ENCODE results near the gene ZMYND11.

Gene ZMYND11

DNA sequence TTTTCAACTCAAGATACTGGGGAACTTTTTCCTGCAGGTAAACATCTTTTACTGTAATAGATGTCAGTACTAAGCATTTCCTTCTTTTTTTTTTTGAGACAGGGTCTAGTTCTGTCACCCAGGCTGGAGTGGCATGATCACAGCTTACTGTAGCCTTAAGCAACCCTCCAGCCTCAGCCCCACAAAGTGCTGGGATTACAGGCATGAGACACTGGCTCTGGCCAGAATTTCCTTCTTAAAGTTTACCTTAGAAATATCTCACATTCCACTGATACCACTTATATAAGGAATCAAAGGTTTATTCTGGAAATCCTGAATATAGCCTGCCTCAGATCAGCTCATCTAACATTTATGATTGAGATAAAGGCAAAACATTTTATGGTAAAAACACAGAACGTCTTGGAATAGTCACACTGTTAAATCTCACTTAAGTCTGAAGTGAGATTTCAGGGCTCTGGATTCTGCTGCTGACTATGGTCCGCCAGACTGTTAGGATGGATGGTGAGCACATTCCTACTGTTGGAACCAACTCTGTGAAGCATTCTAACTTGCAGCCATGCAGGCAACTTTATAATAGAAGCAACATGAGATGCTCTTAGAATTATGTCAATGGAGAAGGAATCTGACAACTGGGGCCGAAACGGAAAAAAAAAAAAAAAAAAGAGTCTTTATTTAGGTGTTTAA lies 151.9 kb downstream of the ZMYND11 start:
- TF ChIP-seq, protein P1, sequence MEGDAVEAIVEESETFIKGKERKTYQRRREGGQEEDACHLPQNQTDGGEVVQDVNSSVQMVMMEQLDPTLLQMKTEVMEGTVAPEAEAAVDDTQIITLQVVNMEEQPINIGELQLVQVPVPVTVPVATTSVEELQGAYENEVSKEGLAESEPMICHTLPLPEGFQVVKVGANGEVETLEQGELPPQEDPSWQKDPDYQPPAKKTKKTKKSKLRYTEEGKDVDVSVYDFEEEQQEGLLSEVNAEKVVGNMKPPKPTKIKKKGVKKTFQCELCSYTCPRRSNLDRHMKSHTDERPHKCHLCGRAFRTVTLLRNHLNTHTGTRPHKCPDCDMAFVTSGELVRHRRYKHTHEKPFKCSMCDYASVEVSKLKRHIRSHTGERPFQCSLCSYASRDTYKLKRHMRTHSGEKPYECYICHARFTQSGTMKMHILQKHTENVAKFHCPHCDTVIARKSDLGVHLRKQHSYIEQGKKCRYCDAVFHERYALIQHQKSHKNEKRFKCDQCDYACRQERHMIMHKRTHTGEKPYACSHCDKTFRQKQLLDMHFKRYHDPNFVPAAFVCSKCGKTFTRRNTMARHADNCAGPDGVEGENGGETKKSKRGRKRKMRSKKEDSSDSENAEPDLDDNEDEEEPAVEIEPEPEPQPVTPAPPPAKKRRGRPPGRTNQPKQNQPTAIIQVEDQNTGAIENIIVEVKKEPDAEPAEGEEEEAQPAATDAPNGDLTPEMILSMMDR (IDR thresholded peaks at IDR 0.05; ENCODE audit: extremely low read depth, insufficient read depth, missing control alignments): no peak
- no peak for DNase-seq (ENCODE audit: low spot score)
- in situ Hi-C loops (cut with MboI; ENCODE audit: low pct_unique_long_range_greater_than_20kb, low sequenced_read_pairs, unreplicated experiment): no loop called here

DNA sequence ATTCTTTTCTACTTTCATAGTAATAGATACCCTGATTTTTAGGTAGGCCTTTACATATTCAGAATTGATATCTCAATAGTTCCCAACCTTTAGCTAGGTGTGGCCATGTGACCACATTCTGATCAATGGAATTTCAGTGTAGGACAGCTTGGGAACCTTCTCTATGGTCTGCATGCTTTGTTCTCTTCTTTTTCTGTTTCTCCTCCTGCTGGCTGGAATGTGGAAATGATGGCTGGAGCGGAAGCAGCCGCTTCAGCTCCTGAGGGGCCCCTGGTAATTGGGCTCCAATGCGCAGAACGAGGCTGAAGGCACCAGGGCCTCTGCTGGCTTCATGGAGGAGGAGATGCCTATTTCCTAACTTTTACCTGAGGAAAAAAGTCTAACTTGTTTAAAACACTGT lies 152.6 kb downstream of the ZMYND11 start:
- in situ Hi-C loops (cut with MboI; ENCODE audit: low pct_unique_long_range_greater_than_20kb, low sequenced_read_pairs, unreplicated experiment): no loop called here
- no peak for DNase-seq (ENCODE audit: low spot score)
- TF ChIP-seq, protein P1 (IDR thresholded peaks at IDR 0.05; ENCODE audit: extremely low read depth, insufficient read depth, missing control alignments): no peak

DNA sequence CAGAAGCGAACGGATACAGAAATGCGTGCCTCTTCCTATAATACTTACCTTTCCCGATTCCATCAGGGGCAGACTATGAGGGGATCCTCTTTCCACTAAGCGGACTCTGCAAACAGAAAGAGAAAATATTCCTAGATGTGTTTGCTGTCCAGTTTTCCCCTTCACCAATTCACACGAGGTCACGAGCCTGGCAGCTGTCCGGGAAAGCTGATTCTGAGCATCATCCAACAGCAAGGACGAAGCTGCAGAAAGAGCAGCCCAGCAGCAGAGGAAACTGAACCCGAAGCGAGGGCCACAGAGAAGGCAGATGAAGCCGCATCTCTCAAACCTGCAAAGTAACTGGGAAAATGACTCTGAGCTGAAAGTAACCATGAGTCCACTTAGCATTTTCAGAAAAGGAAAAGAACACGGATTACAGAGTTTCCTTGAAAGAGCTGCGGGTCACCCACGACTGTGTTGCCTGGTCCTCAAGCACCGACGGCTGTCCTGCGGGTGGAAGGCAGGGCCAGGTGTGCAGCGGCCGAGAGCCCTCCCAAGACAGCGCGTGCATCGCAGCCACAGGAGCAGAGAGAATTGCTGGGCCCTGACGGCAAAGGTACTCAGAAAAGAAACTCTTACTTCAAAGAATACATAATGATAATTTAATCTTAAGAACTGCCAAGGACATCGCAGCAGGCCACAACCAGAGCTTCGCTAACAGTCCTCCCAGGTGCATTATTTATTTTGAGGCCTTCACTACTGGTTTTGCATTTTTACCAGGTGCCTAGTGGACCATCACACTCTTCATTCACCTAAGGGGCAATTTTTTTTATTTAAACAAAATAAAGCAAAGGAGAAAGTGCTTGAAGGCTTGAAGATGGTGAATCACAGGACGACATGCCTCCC lies 153.3 kb downstream of the ZMYND11 start:
- TF ChIP-seq, protein P1 (IDR thresholded peaks at IDR 0.05; ENCODE audit: extremely low read depth, insufficient read depth, missing control alignments): no peak
- no peak for DNase-seq (ENCODE audit: low spot score)
- in situ Hi-C loops (cut with MboI; ENCODE audit: low pct_unique_long_range_greater_than_20kb, low sequenced_read_pairs, unreplicated experiment): no loop called here

DNA sequence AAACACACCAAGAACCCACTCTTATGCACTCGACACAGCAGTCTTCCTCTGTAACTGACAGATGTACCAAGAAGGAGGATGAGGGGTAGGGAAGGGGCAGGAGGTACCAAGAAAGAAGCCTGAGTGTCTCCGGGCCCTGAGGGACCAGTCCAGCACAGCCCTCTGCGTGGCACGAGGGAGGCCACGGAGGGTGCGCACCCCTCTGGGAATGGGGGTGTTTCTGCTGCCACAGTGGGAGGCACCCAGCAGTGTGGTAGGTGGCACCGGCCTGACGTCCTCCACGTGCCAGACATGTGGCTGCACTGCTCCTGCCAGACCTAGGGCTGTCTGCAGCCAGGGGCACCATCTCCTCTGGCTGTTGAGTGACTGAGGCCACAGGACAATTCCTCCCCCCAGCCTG lies 154.3 kb downstream of the ZMYND11 start:
- DNase-seq (ENCODE audit: low spot score): no peak
- TF ChIP-seq, protein P1 (IDR thresholded peaks at IDR 0.05; ENCODE audit: extremely low read depth, insufficient read depth, missing control alignments): no peak
- in situ Hi-C loops (cut with MboI; ENCODE audit: low pct_unique_long_range_greater_than_20kb, low sequenced_read_pairs, unreplicated experiment): no loop called here

DNA sequence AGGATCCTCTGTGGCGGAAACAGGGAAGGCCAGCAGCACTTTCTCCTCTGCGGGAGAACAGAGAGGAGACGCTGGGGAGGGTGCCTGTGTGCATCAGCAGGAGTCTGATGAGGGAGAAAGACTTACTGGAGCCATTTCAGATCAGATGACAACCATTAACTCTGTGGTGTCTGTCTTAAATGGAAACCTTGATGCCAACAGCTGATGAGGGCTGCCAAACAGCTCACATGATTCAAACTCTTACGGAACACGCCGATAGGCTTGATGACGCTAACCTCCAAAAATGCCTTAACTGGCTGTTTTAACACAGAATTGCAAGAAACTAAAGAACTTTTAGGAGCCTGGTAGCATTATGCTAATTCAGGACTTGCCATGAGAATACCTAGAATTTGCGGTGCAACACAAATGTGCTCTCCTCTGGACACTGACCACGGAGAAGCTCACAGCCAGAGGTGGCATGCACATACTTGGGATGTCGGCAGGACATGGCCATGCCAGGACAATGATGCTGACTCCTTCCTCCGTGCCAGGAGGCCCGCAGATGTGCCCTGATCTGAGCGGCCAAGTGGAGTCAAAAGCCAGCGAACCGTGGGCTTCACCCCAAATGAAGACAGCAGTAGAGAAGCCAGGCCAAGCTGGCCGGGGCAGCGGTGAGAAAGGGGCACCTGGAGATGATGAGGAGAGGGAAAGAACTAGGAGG lies 154.9 kb downstream of the ZMYND11 start:
- TF ChIP-seq, protein P1 (IDR thresholded peaks at IDR 0.05; ENCODE audit: extremely low read depth, insufficient read depth, missing control alignments): no peak
- DNase-seq (ENCODE audit: low spot score): no peak
- in situ Hi-C loops (cut with MboI; ENCODE audit: low pct_unique_long_range_greater_than_20kb, low sequenced_read_pairs, unreplicated experiment): no loop called here

DNA sequence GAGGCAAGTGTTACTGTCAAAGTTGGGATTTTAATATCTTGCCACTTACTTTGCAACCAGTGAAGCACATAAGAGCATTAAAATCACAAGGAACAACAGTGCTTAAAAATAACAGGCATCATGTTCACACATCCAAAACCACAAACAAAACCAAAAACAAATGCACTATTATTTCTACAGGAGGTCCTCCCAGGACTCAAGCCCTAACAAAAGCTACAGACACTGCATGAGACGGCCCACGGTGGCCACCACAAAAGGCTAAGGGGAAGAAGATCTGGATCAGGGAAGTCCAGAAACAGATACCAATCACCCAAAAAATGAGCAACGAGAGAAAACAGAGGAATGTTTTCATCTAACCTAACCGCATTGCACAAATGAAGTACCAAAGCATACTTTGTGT lies 158.4 kb downstream of the ZMYND11 start:
- no peak for DNase-seq (ENCODE audit: low spot score)
- in situ Hi-C loops (cut with MboI; ENCODE audit: low pct_unique_long_range_greater_than_20kb, low sequenced_read_pairs, unreplicated experiment): no loop called here
- TF ChIP-seq, protein P1 (IDR thresholded peaks at IDR 0.05; ENCODE audit: extremely low read depth, insufficient read depth, missing control alignments): no peak
